GM12873 (cell line): ENCODE results near the gene FRAT1.

ENCODE experiments used
- CTCF ChIP-seq: IDR thresholded peaks from 2 replicates; pipeline ENCODE4 v1.5.1; 2012; ENCODE audit warnings: low read depth, mild to moderate bottlenecking, moderate library complexity, low read length, control low read depth; ENCODE audit not compliant: insufficient read depth; ENCODE audit errors: missing control alignments

The FRAT1 gene

GRCh38 chr10:97280783-97281182 lies 38.3 kb upstream of the FRAT1 start:
- no peak for TF ChIP-seq CTCF

- no peak for TF ChIP-seq CTCF
Observed at GRCh38 chr10:97291357-97292096, 27.5 kb upstream of the FRAT1 start.

GRCh38 chr10:97292097-97292861 lies 26.8 kb upstream of the FRAT1 start, which contains the start of gene ARHGAP19:
TSS of gene ARHGAP19 (minus strand) at chr10:97292637. CDS start at chr10:97292627, 10 bp downstream.
- TF ChIP-seq CTCF, result peak; percentile 27

- TF ChIP-seq CTCF, result no peak
Observed at GRCh38 chr10:97292862-97293198, 26.2 kb upstream of the FRAT1 start.

GRCh38 chr10:97297556-97298222 lies 21.4 kb upstream of the FRAT1 start:
- TF ChIP-seq CTCF, result no peak

- no peak for TF ChIP-seq CTCF
Observed at GRCh38 chr10:97298223-97298571, 20.9 kb upstream of the FRAT1 start.

- no peak for TF ChIP-seq CTCF
Observed at GRCh38 chr10:97300980-97301379, 18.1 kb upstream of the FRAT1 start.
